Neuron (in vitro differentiated cells): ENCODE measurements around the gene SEL1L.
A peak's percentile ranks its signal among the peaks of the same experiment; 100 is the strongest.

Source experiments
- H2AFZ ChIP-seq: one replicate; pipeline ENCODE4 v1.6.1; 2013; ENCODE audit warnings: low read depth, mild to moderate bottlenecking, inconsistent platforms, low read length, moderate library complexity
- H3K27me3 ChIP-seq: one replicate; pipeline ENCODE4 v1.6.1; 2013; ENCODE audit warnings: low read length; ENCODE audit not compliant: insufficient read depth
- H3K36me3 ChIP-seq: one replicate; pipeline ENCODE4 v1.6.1; 2013; ENCODE audit warnings: low read length; ENCODE audit not compliant: insufficient read depth
- H3K4me1 ChIP-seq: one replicate; pipeline ENCODE4 v1.6.1; 2013; ENCODE audit warnings: low read length; ENCODE audit not compliant: insufficient read depth
- H3K4me3 ChIP-seq: 2 replicates; pipeline ENCODE4 v1.5.1; 2013; ENCODE audit warnings: mild to moderate bottlenecking, low read length, moderate library complexity
- H3K9me3 ChIP-seq: one replicate; pipeline ENCODE4 v1.6.1; 2013; ENCODE audit warnings: low read length

The SEL1L gene

GRCh38 chr14:81459912-81460311 lies 73.7 kb downstream of the SEL1L start:
- Histone ChIP-seq H3K27me3 (no peaks in the 10 kb centered on the region), H2AFZ (no peak overlapping the region), H3K36me3 (no peaks in the 10 kb centered on the region), H3K9me3 (no peaks in the 10 kb centered on the region), H3K4me1 (peaks cover 3% of the 10 kb centered on the region), H3K4me3 (no peak overlapping the region)

GRCh38 chr14:81458352-81458751 lies 75.3 kb downstream of the SEL1L start:
- Histone ChIP-seq H3K4me1 (no peaks in the 10 kb centered on the region), H3K4me3 (no peak overlapping the region), H2AFZ (no peak overlapping the region), H3K9me3 (no peaks in the 10 kb centered on the region), H3K27me3 (no peaks in the 10 kb centered on the region), H3K36me3 (no peaks in the 10 kb centered on the region)

- H2AFZ ChIP-seq: no peak overlapping the region
- no peaks in the 10 kb centered on the region for H3K36me3 ChIP-seq
- no peaks in the 10 kb centered on the region for H3K27me3 ChIP-seq
- H3K9me3 ChIP-seq: no peaks in the 10 kb centered on the region
- H3K4me3 ChIP-seq: no peak overlapping the region
- no peaks in the 10 kb centered on the region for H3K4me1 ChIP-seq
Observed at GRCh38 chr14:81455390-81455789, 78.3 kb downstream of the SEL1L start.

- no peaks in the 10 kb centered on the region for H3K27me3 ChIP-seq
- H3K4me1 ChIP-seq: peaks cover 6% of the 10 kb centered on the region
- no peaks in the 10 kb centered on the region for H3K36me3 ChIP-seq
- H3K4me3 ChIP-seq: no peak overlapping the region
- H3K9me3 ChIP-seq: no peaks in the 10 kb centered on the region
- H2AFZ ChIP-seq: no peak overlapping the region
Observed at GRCh38 chr14:81454572-81455218, 79.0 kb downstream of the SEL1L start.

- no peak overlapping the region for H2AFZ ChIP-seq
- H3K9me3 ChIP-seq: no peaks in the 10 kb centered on the region
- no peaks in the 10 kb centered on the region for H3K27me3 ChIP-seq
- peaks cover 8% of the 10 kb centered on the region for H3K4me1 ChIP-seq
- H3K36me3 ChIP-seq: no peaks in the 10 kb centered on the region
- H3K4me3 ChIP-seq: peak overlapping the region; percentile 15
Observed at GRCh38 chr14:81453166-81453766, 80.4 kb downstream of the SEL1L start.

GRCh38 chr14:81452341-81453133 lies 81.1 kb downstream of the SEL1L start:
- H3K4me3 ChIP-seq: peak overlapping the region; percentile 15
- H3K36me3 ChIP-seq: no peaks in the 10 kb centered on the region
- no peaks in the 10 kb centered on the region for H3K27me3 ChIP-seq
- no peak overlapping the region for H2AFZ ChIP-seq
- H3K4me1 ChIP-seq: peaks cover 8% of the 10 kb centered on the region
- no peaks in the 10 kb centered on the region for H3K9me3 ChIP-seq

- H2AFZ ChIP-seq: no peak overlapping the region
- peaks cover 8% of the 10 kb centered on the region for H3K4me1 ChIP-seq
- no peaks in the 10 kb centered on the region for H3K36me3 ChIP-seq
- H3K4me3 ChIP-seq: no peak overlapping the region
- no peaks in the 10 kb centered on the region for H3K9me3 ChIP-seq
- no peaks in the 10 kb centered on the region for H3K27me3 ChIP-seq
Observed at GRCh38 chr14:81450976-81451375, 82.7 kb downstream of the SEL1L start.

GRCh38 chr14:81450100-81450531 lies 83.5 kb downstream of the SEL1L start:
- H3K36me3 ChIP-seq: no peaks in the 10 kb centered on the region
- no peaks in the 10 kb centered on the region for H3K9me3 ChIP-seq
- H2AFZ ChIP-seq: no peak overlapping the region
- H3K4me1 ChIP-seq: peaks cover 8% of the 10 kb centered on the region
- no peaks in the 10 kb centered on the region for H3K27me3 ChIP-seq
- no peak overlapping the region for H3K4me3 ChIP-seq

GRCh38 chr14:81449576-81449975 lies 84.1 kb downstream of the SEL1L start:
- no peaks in the 10 kb centered on the region for H3K9me3 ChIP-seq
- no peaks in the 10 kb centered on the region for H3K27me3 ChIP-seq
- H3K36me3 ChIP-seq: no peaks in the 10 kb centered on the region
- H2AFZ ChIP-seq: no peak overlapping the region
- peaks cover 8% of the 10 kb centered on the region for H3K4me1 ChIP-seq
- H3K4me3 ChIP-seq: no peak overlapping the region

- no peaks in the 10 kb centered on the region for H3K36me3 ChIP-seq
- H2AFZ ChIP-seq: no peak overlapping the region
- H3K27me3 ChIP-seq: no peaks in the 10 kb centered on the region
- H3K4me1 ChIP-seq: peaks cover 8% of the 10 kb centered on the region
- no peak overlapping the region for H3K4me3 ChIP-seq
- no peaks in the 10 kb centered on the region for H3K9me3 ChIP-seq
Observed at GRCh38 chr14:81449114-81449513, 84.5 kb downstream of the SEL1L start.

- Histone ChIP-seq H2AFZ (no peak overlapping the region), H3K27me3 (no peaks in the 10 kb centered on the region), H3K9me3 (no peaks in the 10 kb centered on the region), H3K4me3 (no peak overlapping the region), H3K4me1 (peaks cover 8% of the 10 kb centered on the region), H3K36me3 (no peaks in the 10 kb centered on the region)
Observed at GRCh38 chr14:81447021-81447764, 86.5 kb downstream of the SEL1L start.

- peaks cover 8% of the 10 kb centered on the region for H3K4me1 ChIP-seq
- no peaks in the 10 kb centered on the region for H3K27me3 ChIP-seq
- H3K4me3 ChIP-seq: no peak overlapping the region
- H3K9me3 ChIP-seq: no peaks in the 10 kb centered on the region
- no peak overlapping the region for H2AFZ ChIP-seq
- H3K36me3 ChIP-seq: no peaks in the 10 kb centered on the region
Observed at GRCh38 chr14:81446279-81447007, 87.2 kb downstream of the SEL1L start.
